Esophagus (tissue), 2 donors: ENCODE results near the gene ADGRB3. TPM values are rescaled to one million over a fixed set of nuclear protein-coding genes. Genes with fewer than 3 reads are reported as not detected.

Experiments used
- H3K27ac ChIP-seq, 2 donors: one replicate each; pipeline ENCODE4 v1.5.1; 2013; ENCODE audit warnings: low read depth in 2 of 2, mild to moderate bottlenecking in 2 of 2, inconsistent platforms in 1 of 2, low read length in 1 of 2, moderate library complexity in 1 of 2
- H3K27me3 ChIP-seq, 2 donors: one replicate each; pipeline ENCODE4 v1.6.1; 2013; ENCODE audit warnings: low read length in 2 of 2, control low read depth in 1 of 2, mild to moderate bottlenecking in 1 of 2; ENCODE audit not compliant: insufficient read depth in 2 of 2, control insufficient read depth in 1 of 2
- H3K36me3 ChIP-seq, 2 donors: one replicate each; pipeline ENCODE4 v1.6.1; 2013; ENCODE audit warnings: low read length in 1 of 2; ENCODE audit not compliant: control insufficient read depth in 2 of 2, insufficient read depth in 2 of 2
- H3K4me1 ChIP-seq, 2 donors: one replicate each; pipeline ENCODE4 v1.6.1; 2013; ENCODE audit warnings: low read length in 1 of 2; ENCODE audit not compliant: control insufficient read depth in 2 of 2, insufficient read depth in 2 of 2
- H3K4me3 ChIP-seq, 2 donors: one replicate each; pipeline ENCODE4 v1.5.1; 2013; ENCODE audit warnings: low read length in 2 of 2, mild to moderate bottlenecking in 2 of 2, low read depth in 1 of 2, moderate library complexity in 1 of 2
- H3K9me3 ChIP-seq, 2 donors: one replicate each; pipeline ENCODE4 v1.6.1; 2013; ENCODE audit warnings: mild to moderate bottlenecking in 2 of 2, low read depth in 1 of 2, low read length in 1 of 2, moderate library complexity in 1 of 2; ENCODE audit not compliant: control insufficient read depth in 2 of 2, insufficient read depth in 1 of 2
- WGBS, 2 donors: extraction: QIAGEN DNeasy Blood & Tissue Kit; methylation state at CpG; one replicate each; pipeline ENCODE4 v1.1.7; 2013; 5-methylcytosine and 5-hydroxymethylcytosine counted together
- polyA plus RNA-seq, 2 donors: library from polyadenylated mRNA; stranded (reverse); fragments of 200-250 nt; gene quantifications; one replicate each; pipeline ENCODE4 v1.2.3, GENCODE V29; 2013
- donor health status: healthy with polysubstance abuse.
- donor health status: Bipolar disorder and iron deficiency.

Gene ADGRB3
- polyA plus RNA-seq, 2 donors = 0.08 to 0.14 TPM

DNA sequence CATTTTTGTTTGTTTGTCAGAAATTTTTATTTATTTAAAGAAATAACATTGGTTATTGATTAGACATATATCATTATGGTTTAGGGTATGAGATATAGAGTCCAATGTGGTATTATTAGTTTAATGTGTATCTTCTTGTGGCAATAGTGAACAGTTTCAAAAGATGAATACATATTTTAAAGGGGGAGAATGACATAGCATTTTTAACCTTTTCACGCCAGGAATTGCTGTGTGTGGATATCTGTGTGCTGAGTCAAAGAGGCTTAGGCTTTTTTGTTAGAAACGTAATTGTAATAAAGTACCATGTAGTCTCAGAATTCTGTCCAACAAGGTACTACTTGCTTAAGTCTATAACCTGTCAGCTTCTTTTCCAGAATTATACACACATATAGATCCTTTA lies 451.6 kb downstream of the ADGRB3 start:
- 74 to 75% methylated on average over 2 of the region's 2 CpGs for WGBS, 2 donors
- Histone ChIP-seq H3K36me3 (no peaks in the 10 kb centered on the region), H3K27me3 (no peaks in the 10 kb centered on the region), H3K4me3 (no peak overlapping the region), H3K27ac (no peak overlapping the region), H3K9me3 (no peaks in the 10 kb centered on the region), H3K4me1 (no peaks in the 10 kb centered on the region)

DNA sequence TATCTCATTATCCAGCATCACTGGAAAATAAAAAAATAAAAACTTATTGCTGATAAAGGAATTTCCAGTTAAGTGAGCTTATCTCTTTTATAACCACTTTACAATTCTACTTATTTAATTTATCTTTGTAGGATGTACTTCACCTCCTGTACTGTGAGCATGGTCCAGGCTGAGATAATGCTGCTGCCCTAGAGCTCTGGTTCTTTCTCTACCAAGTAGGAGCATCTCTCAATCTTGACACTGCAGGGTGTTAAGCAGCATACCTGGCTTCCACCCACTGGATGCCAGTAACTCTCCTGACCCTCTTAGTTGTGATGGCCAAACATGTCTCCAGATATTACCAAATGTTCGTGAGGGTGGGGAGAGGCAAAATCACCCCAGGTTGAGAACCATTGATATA lies 454.5 kb downstream of the ADGRB3 start:
- H3K27ac ChIP-seq = no peak overlapping the region
- H3K9me3 ChIP-seq = peaks cover 0 to 6% of the 10 kb centered on the region in 2 donors
- no peak overlapping the region for H3K4me3 ChIP-seq
- no peaks in the 10 kb centered on the region for H3K36me3 ChIP-seq
- H3K4me1 ChIP-seq = no peaks in the 10 kb centered on the region
- WGBS, 2 donors = 67 to 81% methylated on average over 1 of the region's 1 CpG
- H3K27me3 ChIP-seq = no peaks in the 10 kb centered on the region

DNA sequence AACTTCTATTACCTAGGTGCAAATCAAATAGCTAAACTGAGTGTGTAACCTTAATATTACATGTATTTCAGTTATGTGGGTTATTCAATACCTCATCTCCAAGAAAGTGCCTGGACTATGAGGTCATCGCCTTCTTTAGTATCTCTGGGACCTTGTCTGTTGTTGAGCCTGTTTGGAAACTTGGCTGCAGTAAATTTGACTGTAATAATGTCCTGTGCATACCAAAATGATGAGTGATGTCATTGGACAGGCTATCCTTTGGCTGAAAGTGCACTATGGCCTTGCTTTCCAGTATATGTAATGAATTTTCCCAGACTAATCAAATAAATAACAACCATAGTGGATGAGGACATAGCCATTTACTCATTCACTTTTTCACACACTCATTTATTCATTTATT lies 455.1 kb downstream of the ADGRB3 start:
- Histone ChIP-seq H3K4me3 (no peak overlapping the region), H3K27ac (no peak overlapping the region), H3K27me3 (no peaks in the 10 kb centered on the region), H3K36me3 (no peaks in the 10 kb centered on the region), H3K4me1 (no peaks in the 10 kb centered on the region), H3K9me3 (peaks cover 0 to 6% of the 10 kb centered on the region in 2 donors)
- WGBS, 2 donors = 72 to 76% methylated on average over 1 of the region's 1 CpG

DNA sequence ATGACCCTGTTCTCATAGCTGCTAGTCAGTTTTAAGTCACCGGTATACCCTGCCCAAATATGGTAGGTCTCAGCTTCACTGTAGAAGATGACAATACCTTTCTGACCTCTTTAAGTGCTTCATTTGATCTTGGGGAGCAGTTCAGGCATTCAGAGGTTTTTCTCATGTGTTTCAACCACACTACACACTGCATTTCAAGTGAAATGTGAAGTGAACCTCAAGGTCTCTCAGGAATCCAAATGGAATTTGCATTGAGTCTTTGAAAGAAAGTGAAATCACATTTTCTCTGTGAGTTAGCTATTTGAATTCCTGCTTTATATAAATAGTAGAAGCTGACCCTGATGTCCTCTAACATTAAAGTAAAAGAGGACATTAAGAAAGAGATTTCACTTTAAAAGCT lies 461.6 kb downstream of the ADGRB3 start:
- Histone ChIP-seq H3K27me3 (no peaks in the 10 kb centered on the region), H3K27ac (no peak overlapping the region), H3K4me3 (no peak overlapping the region), H3K4me1 (no peaks in the 10 kb centered on the region), H3K9me3 (peaks cover 0 to 6% of the 10 kb centered on the region in 2 donors), H3K36me3 (no peaks in the 10 kb centered on the region)
- 85 to 92% methylated on average over 1 of the region's 1 CpG for WGBS, 2 donors

DNA sequence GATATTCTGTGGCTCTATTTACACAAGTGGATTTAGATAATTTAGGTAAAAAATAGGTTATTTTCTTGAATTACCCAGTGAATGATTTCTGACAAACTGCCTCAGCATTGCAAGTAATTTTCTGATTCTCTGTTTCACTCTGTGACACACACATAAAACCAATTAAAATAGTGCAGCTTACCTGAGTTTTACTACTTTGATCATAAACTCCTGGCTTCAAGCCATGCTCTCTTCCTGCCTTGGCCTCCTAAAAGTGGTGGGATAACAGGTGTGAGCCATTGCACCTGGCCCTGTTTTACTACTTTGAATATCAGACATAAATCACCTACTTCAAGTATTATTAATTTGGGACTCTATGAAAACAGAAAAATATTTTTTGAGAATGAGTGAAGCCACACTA lies 462.9 kb downstream of the ADGRB3 start:
- no peaks in the 10 kb centered on the region for H3K36me3 ChIP-seq
- no peaks in the 10 kb centered on the region for H3K27me3 ChIP-seq

DNA sequence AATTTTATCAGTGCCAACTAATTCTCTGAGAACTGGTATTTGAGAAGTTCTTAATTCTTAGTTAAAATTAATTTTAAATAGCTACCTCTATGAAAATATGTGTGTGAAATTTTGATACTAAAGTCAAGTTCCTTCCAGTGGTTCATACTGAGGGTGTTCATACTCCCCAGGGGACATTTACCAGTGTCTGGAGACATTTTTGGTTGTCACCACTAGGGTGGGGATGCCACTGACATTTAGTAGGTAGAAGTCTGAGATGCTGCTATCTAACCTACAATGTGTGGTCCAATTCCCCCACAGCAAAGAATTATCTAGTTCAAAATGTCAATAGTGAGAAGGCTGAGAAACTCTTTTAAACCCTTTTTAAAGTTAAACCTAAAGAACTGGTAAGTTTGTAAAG lies 463.8 kb downstream of the ADGRB3 start:
- H3K27me3 ChIP-seq = no peaks in the 10 kb centered on the region

More for the DNA sequence above, 462.9 kb downstream of the ADGRB3 start:
- Histone ChIP-seq H3K27ac (no peak overlapping the region), H3K4me3 (no peak overlapping the region), H3K9me3 (peaks cover 0 to 3% of the 10 kb centered on the region in 2 donors), H3K4me1 (no peaks in the 10 kb centered on the region)

DNA sequence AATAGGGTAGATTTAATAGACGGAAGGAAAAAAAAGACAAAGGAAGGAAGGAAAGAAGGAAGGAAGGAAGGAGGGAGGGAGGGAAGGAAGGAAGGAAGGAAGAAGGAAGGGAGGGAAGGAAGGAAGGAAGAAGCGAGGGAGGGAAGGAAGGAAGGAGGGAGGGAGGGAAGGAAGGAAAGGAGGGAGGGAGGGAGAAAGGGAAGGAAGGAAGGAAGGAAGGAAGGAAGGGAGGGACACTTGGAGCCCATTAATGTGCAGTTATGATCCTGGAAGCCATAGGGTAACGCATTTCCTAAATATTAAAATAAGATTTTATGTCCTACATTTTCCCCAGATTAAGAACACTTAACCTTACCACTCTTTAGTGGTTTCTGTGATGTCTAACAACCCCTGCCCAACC lies 465.7 kb downstream of the ADGRB3 start:
- H3K27me3 ChIP-seq = no peaks in the 10 kb centered on the region
- no peak overlapping the region for H3K27ac ChIP-seq
- WGBS, 2 donors = 95 to 97% methylated on average over 3 of the region's 3 CpGs
- H3K4me1 ChIP-seq = no peaks in the 10 kb centered on the region
- H3K9me3 ChIP-seq = no peaks in the 10 kb centered on the region
- H3K36me3 ChIP-seq = no peaks in the 10 kb centered on the region
- H3K4me3 ChIP-seq = no peak overlapping the region

More for the DNA sequence above, 463.8 kb downstream of the ADGRB3 start:
- Histone ChIP-seq H3K9me3 (no peaks in the 10 kb centered on the region), H3K4me1 (no peaks in the 10 kb centered on the region), H3K36me3 (no peaks in the 10 kb centered on the region), H3K4me3 (no peak overlapping the region), H3K27ac (no peak overlapping the region)

DNA sequence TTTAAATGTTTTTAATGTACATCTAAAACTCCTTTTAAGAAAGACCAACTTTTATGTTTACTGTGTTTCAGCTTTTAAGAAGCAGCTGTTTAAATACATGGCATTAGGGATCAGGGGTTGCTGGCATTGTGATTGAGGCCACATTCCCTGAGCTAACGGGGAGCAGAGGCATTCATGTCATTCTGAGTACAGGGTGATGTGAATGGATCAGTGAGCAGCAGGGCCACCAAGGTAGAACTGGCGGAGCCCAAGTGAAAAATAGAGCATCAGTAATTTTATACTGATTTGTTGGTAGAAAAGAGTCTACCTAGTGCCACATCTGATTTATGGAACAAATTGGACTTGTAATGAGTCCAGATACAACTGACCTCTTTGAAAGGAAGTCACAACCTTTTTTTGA lies 467.3 kb downstream of the ADGRB3 start:
- Histone ChIP-seq H3K27me3 (no peaks in the 10 kb centered on the region), H3K27ac (no peak overlapping the region), H3K4me1 (no peaks in the 10 kb centered on the region), H3K36me3 (no peaks in the 10 kb centered on the region), H3K4me3 (no peak overlapping the region), H3K9me3 (no peaks in the 10 kb centered on the region)
- WGBS, 2 donors = 52 to 53% methylated on average over 2 of the region's 2 CpGs

DNA sequence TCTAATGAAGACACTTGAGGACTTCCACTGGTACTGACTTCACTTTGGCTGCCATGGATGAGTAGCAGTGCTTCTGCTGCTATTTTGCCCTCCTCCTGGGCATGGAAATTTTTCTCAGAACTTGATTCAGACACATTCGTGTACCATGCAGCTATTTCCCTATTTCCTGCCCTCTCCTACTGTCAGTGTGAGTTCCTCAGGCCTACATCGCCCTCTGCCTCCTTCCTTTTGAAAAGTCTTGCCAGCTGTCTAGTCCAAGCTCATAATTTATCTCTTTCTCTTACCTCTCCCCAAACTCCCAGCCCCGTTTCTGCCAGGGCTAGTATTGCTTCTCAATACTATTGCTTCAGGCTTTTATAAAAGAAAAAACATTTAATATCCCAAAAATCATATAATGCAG lies 470.2 kb downstream of the ADGRB3 start:
- WGBS, 2 donors = 52 to 58% methylated on average over 3 of the region's 3 CpGs
- Histone ChIP-seq H3K36me3 (no peaks in the 10 kb centered on the region), H3K4me3 (no peak overlapping the region), H3K27ac (no peak overlapping the region), H3K27me3 (no peaks in the 10 kb centered on the region), H3K4me1 (no peaks in the 10 kb centered on the region), H3K9me3 (no peaks in the 10 kb centered on the region)

DNA sequence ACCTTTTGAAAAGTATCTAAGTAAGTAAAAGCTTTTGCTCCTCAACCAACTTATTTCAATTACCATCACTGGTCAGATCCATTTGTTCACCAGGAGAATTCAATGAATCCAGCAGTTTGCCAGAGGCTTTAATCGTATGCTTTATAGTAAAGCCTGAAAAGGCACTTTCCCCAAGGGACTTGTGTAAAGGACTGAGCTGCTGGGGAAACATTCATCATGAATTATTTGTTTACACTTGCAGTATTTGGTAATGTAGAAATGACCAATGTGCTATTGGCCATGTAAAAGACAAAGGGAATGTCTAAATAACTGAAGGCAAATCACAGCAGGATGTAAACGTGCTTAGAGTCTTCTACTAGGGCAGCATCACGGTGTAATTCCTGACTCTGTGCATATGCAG lies 471.4 kb downstream of the ADGRB3 start:
- no peaks in the 10 kb centered on the region for H3K9me3 ChIP-seq
- no peak overlapping the region for H3K27ac ChIP-seq
- no peaks in the 10 kb centered on the region for H3K27me3 ChIP-seq
- H3K4me1 ChIP-seq = no peaks in the 10 kb centered on the region
- WGBS, 2 donors = 32 to 47% methylated on average over 3 of the region's 3 CpGs
- no peaks in the 10 kb centered on the region for H3K36me3 ChIP-seq
- no peak overlapping the region for H3K4me3 ChIP-seq
